NCI-H2227 (cell line): ENCODE results near the gene GRP.

Source experiments
- DNase-seq: peaks from one replicate; lab custom pipeline; 2025; ENCODE audit not compliant: unreplicated experiment; lab: John Stamatoyannopoulos, UW

The GRP gene

GRCh38 chr18:59266886-59267502 is 47.0 kb downstream of the GRP start:
- DNase-seq, result no peak

- DNase-seq, result no peak
These were observed 47.7 kb downstream of the GRP start for GRCh38 chr18:59267503-59268126.

GRCh38 chr18:59268127-59268720 is 48.3 kb downstream of the GRP start:
- no peak for DNase-seq

GRCh38 chr18:59268721-59269562 is 49.0 kb downstream of the GRP start:
- no peak for DNase-seq

- no peak for DNase-seq
These were observed 49.7 kb downstream of the GRP start for GRCh38 chr18:59269563-59270119.

- no peak for DNase-seq
These were observed 50.8 kb downstream of the GRP start for GRCh38 chr18:59270689-59271257.

- no peak for DNase-seq
These were observed 51.8 kb downstream of the GRP start for GRCh38 chr18:59271606-59272220.

GRCh38 chr18:59272221-59272888 is 52.4 kb downstream of the GRP start:
- no peak for DNase-seq

GRCh38 chr18:59272891-59273758 is 53.2 kb downstream of the GRP start, which contains the start of gene RAX:
Gene RAX (minus strand): TSS chr18:59273454. CDS start chr18:59273206, 248 bp downstream.
- DNase-seq, result peak; percentile 72

- DNase-seq, result peak; percentile 48
These were observed 54.0 kb downstream of the GRP start for GRCh38 chr18:59273759-59274532.

- no peak for DNase-seq
These were observed 54.6 kb downstream of the GRP start for GRCh38 chr18:59274533-59274928.

- DNase-seq, result no peak
These were observed 55.5 kb downstream of the GRP start for GRCh38 chr18:59275406-59275949.

GRCh38 chr18:59276047-59276446 is 56.1 kb downstream of the GRP start:
- no peak for DNase-seq

- DNase-seq, result no peak
These were observed 58.8 kb downstream of the GRP start for GRCh38 chr18:59278793-59279192.

- DNase-seq, result no peak
These were observed 59.2 kb downstream of the GRP start for GRCh38 chr18:59279193-59279592.

- DNase-seq, result no peak
These were observed 59.8 kb downstream of the GRP start for GRCh38 chr18:59279722-59280121.
